Lung (tissue), 12 donors: ENCODE data around the gene COG5. TPM values are rescaled to one million over a fixed set of nuclear protein-coding genes. Genes with fewer than 3 reads are reported as not detected.

Experiments used
- ATAC-seq: fragments of 200-7000 bp; cut with Tn5 transposase; one replicate; pipeline ENCODE4 v1.9.1; 2020; ENCODE audit warnings: moderate number of reproducible peaks; ENCODE audit not compliant: insufficient read depth, low FRiP score
- DNase-seq, 3 donors: peaks; one replicate each; pipeline ENCODE4 v3.0.0-alpha.2; 2013 to 2017
- H3K27ac ChIP-seq, 2 donors: one replicate each; pipeline ENCODE4 v1.5.1; 2013; ENCODE audit warnings: mild to moderate bottlenecking in 2 of 2, moderate library complexity in 2 of 2, control low read depth in 1 of 2, inconsistent platforms in 1 of 2, low read depth in 1 of 2, low read length in 1 of 2
- H3K27me3 ChIP-seq, 3 donors: one replicate each; pipeline ENCODE4 v1.5.1; 2013; ENCODE audit warnings: low read length in 2 of 3; ENCODE audit not compliant: control insufficient read depth in 3 of 3, insufficient read depth in 3 of 3
- H3K36me3 ChIP-seq, 4 donors: one replicate each; pipeline ENCODE4 v1.5.1; 2013; ENCODE audit warnings: low read length in 4 of 4, mild to moderate bottlenecking in 1 of 4, moderate library complexity in 1 of 4; ENCODE audit not compliant: control insufficient read depth in 4 of 4, insufficient read depth in 4 of 4
- H3K4me1 ChIP-seq, 5 donors: one replicate each; pipeline ENCODE4 v1.5.1; 2013; ENCODE audit warnings: low read length in 5 of 5, mild to moderate bottlenecking in 2 of 5, moderate library complexity in 1 of 5; ENCODE audit not compliant: control insufficient read depth in 5 of 5, insufficient read depth in 5 of 5
- H3K4me3 ChIP-seq: one replicate; pipeline ENCODE4 v1.5.1; 2013; ENCODE audit warnings: mild to moderate bottlenecking, control low read depth, moderate library complexity
- H3K9ac ChIP-seq, 2 donors: one replicate each; pipeline ENCODE4 v1.5.1; 2013; ENCODE audit warnings: low read length in 2 of 2, control low read depth in 1 of 2; ENCODE audit not compliant: insufficient read depth in 1 of 2
- H3K9me3 ChIP-seq, 4 donors: one replicate each; pipeline ENCODE4 v1.5.1; 2013; ENCODE audit warnings: low read length in 3 of 4, mild to moderate bottlenecking in 1 of 4, moderate library complexity in 1 of 4; ENCODE audit not compliant: control insufficient read depth in 4 of 4, insufficient read depth in 3 of 4
- CTCF ChIP-seq: IDR thresholded peaks from 2 replicates; pipeline ENCODE4 v1.5.1; 2012; ENCODE audit warnings: mild to moderate bottlenecking; ENCODE audit errors: control extremely low read depth, extremely low read depth
- WGBS, 2 donors: extraction: QIAGEN DNeasy Blood & Tissue Kit; methylation state at CpG; one replicate each; pipeline ENCODE4 v1.1.7; 2013; 5-methylcytosine and 5-hydroxymethylcytosine counted together
- polyA plus RNA-seq, 2 donors: library from polyadenylated mRNA; stranded (reverse); fragments of 200-250 nt; gene quantifications; one replicate each; pipeline ENCODE4 v1.2.1, GENCODE V29; 2013
- total RNA-seq, 2 donors: library from RNA; depleted of rRNA in 1 of 2; stranded (reverse); fragments of >200 nt in 1 of 2; gene quantifications; one replicate each; pipeline ENCODE4 v1.2.1, GENCODE V29; 2014 to 2021
- donor health status: control.
- donor health status: control.
- donor health status: Bipolar disorder and iron deficiency.
- donor health status: healthy.
- donor health status: DM: yes; HTN: yes; CAD: no.

COG5 gene
- total and polyA plus RNA-seq, 4 donors, result 5.6 to 101 (median 27.2) TPM

GRCh38 chr7:107206136-107206535 lies 357.6 kb downstream of the COG5 start:
- H3K9me3 ChIP-seq, result no peaks in the 10 kb centered on the region
- H3K4me3 ChIP-seq, result no peak overlapping the region
- ATAC-seq, result no peak
- H3K4me1 ChIP-seq, result peaks cover 0 to 17% (median 0%) of the 10 kb centered on the region in 5 donors
- peak overlapping the region in 1 of 2 donors; percentile 12 for H3K27ac ChIP-seq
- 95 to 96% methylated on average over 6 of the region's 6 CpGs for WGBS, 2 donors
- no peak overlapping the region for H3K9ac ChIP-seq
- H3K27me3 ChIP-seq, result no peaks in the 10 kb centered on the region
- no peak for DNase-seq
- H3K36me3 ChIP-seq, result peaks cover 20 to 38% (median 28%) of the 10 kb centered on the region in 4 donors
- no peak for TF ChIP-seq CTCF

GRCh38 chr7:107203607-107204006 lies 360.1 kb downstream of the COG5 start:
- WGBS, 2 donors, result 93 to 95% methylated on average over 7 of the region's 7 CpGs
- DNase-seq (no peak), ATAC-seq (no peak)
- H3K27ac ChIP-seq, result no peak overlapping the region
- H3K4me1 ChIP-seq, result peaks cover 0 to 12% (median 0%) of the 10 kb centered on the region in 5 donors
- H3K27me3 ChIP-seq, result no peaks in the 10 kb centered on the region
- H3K9ac ChIP-seq, result no peak overlapping the region
- H3K9me3 ChIP-seq, result no peaks in the 10 kb centered on the region
- H3K4me3 ChIP-seq, result no peak overlapping the region
- H3K36me3 ChIP-seq, result peaks cover 21 to 54% (median 28%) of the 10 kb centered on the region in 4 donors
- no peak for TF ChIP-seq CTCF

GRCh38 chr7:107201795-107202450 lies 361.8 kb downstream of the COG5 start:
- DNase-seq, result peak in 1 of 3 donors; percentile 30
- Histone ChIP-seq H3K9ac (no peak overlapping the region), H3K36me3 (peaks cover 22 to 59% (median 34%) of the 10 kb centered on the region in 4 donors), H3K27ac (peak overlapping the region in 1 of 2 donors; percentile 29), H3K4me3 (no peak overlapping the region), H3K9me3 (no peaks in the 10 kb centered on the region), H3K4me1 (peaks cover 0 to 6% (median 0%) of the 10 kb centered on the region in 5 donors), H3K27me3 (no peaks in the 10 kb centered on the region)
- no peak for TF ChIP-seq CTCF
- WGBS, 2 donors, result 78 to 82% methylated on average over 4 of the region's 4 CpGs
- ATAC-seq, result no peak
